KBM-7 (cell line): ENCODE results near the gene CKAP4.

Source experiments
- DNase-seq: peaks from one replicate; pipeline ENCODE4 v3.0.0-alpha.2; 2015
- in situ Hi-C: fragments of 300-500 bp; cut with MboI; formaldehyde crosslinking; loops from 2 replicates; pipeline ENCODE4 v1.14.3; 2020; ENCODE audit warnings: low sequenced_read_pairs, low pct_unique_long_range_greater_than_20kb, mixed read lengths

CKAP4 gene

GRCh38 chr12:106276032-106276740 is 28.4 kb upstream of the CKAP4 start:
- in situ Hi-C loops = no loop called here
- DNase-seq = no peak

GRCh38 chr12:106275458-106275857 is 27.6 kb upstream of the CKAP4 start:
- in situ Hi-C loops = no loop called here

GRCh38 chr12:106274575-106275121 is 26.8 kb upstream of the CKAP4 start:
- in situ Hi-C loops = no loop called here
- no peak for DNase-seq

More at GRCh38 chr12:106275458-106275857, 27.6 kb upstream of the CKAP4 start:
- DNase-seq = no peak

- DNase-seq = no peak
- in situ Hi-C loops = no loop called here
Observed at GRCh38 chr12:106274012-106274411, 26.2 kb upstream of the CKAP4 start.

- in situ Hi-C loops = no loop called here
- no peak for DNase-seq
Observed at GRCh38 chr12:106273491-106273890, 25.7 kb upstream of the CKAP4 start.

- no peak for DNase-seq
- in situ Hi-C loops = no loop called here
Observed at GRCh38 chr12:106271575-106272505, 24.0 kb upstream of the CKAP4 start.

GRCh38 chr12:106269150-106269771 is 21.4 kb upstream of the CKAP4 start:
- DNase-seq = no peak
- in situ Hi-C loops = no loop called here

- in situ Hi-C loops = no loop called here
- no peak for DNase-seq
Observed at GRCh38 chr12:106267535-106267934, 19.7 kb upstream of the CKAP4 start.

- DNase-seq = no peak
- in situ Hi-C loops = no loop called here
Observed at GRCh38 chr12:106265116-106265515, 17.3 kb upstream of the CKAP4 start.

- in situ Hi-C loops = no loop called here
- no peak for DNase-seq
Observed at GRCh38 chr12:106258935-106259334, 11.1 kb upstream of the CKAP4 start.

GRCh38 chr12:106258226-106258625 is 10.4 kb upstream of the CKAP4 start:
- no peak for DNase-seq
- in situ Hi-C loops = no loop called here

GRCh38 chr12:106256524-106256923 is 8.7 kb upstream of the CKAP4 start:
- DNase-seq = no peak
- in situ Hi-C loops = no loop called here

GRCh38 chr12:106255952-106256351 is 8.1 kb upstream of the CKAP4 start:
- no peak for DNase-seq
- in situ Hi-C loops = no loop called here

- DNase-seq = no peak
- in situ Hi-C loops = no loop called here
Observed at GRCh38 chr12:106255493-106255892, 7.7 kb upstream of the CKAP4 start.

GRCh38 chr12:106254724-106255123 is 6.9 kb upstream of the CKAP4 start:
- no peak for DNase-seq
- in situ Hi-C loops = no loop called here

- DNase-seq = no peak
- in situ Hi-C loops = no loop called here
Observed at GRCh38 chr12:106251631-106252455, 4.0 kb upstream of the CKAP4 start.

- in situ Hi-C loops = loop anchor here (25.0 kb wide), 2 partner anchors 113 to 663 kb away; partner anchors contain the start of gene POLR3B
- no peak for DNase-seq
Observed at GRCh38 chr12:106249411-106250135, 1.8 kb upstream of the CKAP4 start.

- peak; percentile 52 for DNase-seq
- in situ Hi-C loops = loop anchor here (25.0 kb wide), 2 partner anchors 113 to 663 kb away; partner anchors contain the start of gene POLR3B
Observed at GRCh38 chr12:106248846-106249371, 1.1 kb upstream of the CKAP4 start.
